Peyer's patch (tissue), 4 donors: ENCODE measurements around the gene MAP4K3. TPM values are rescaled to one million over a fixed set of nuclear protein-coding genes. Genes with fewer than 3 reads are reported as not detected.

Experiments
- DNase-seq, 3 donors: peaks; one replicate each; pipeline ENCODE4 v3.0.0-alpha.2; 2017 to 2019
- H3K27ac ChIP-seq, 4 donors: fragments of 200-600 bp; sonication (generic); one replicate each; pipeline ENCODE4 v1.5.1; 2016 to 2019
- H3K27me3 ChIP-seq, 2 donors: fragments of 200-600 bp; sonication (generic); one replicate each; pipeline ENCODE4 v1.5.1; 2019
- H3K36me3 ChIP-seq, 3 donors: fragments of 200-600 bp; sonication (generic); one replicate each; pipeline ENCODE4 v1.5.1; 2016 to 2019
- H3K4me1 ChIP-seq, 4 donors: fragments of 200-600 bp; sonication (generic); one replicate each; pipeline ENCODE4 v1.5.1; 2016 to 2019
- H3K4me3 ChIP-seq, 4 donors: fragments of 200-600 bp; sonication (generic); 1 replicate in 3 of 4; 2 replicates in 1 of 4; pipeline ENCODE4 v1.5.1; 2016 to 2019; ENCODE audit warnings: mild to moderate bottlenecking in 1 of 4
- H3K9me3 ChIP-seq, 4 donors: fragments of 200-600 bp; sonication (generic); one replicate each; pipeline ENCODE4 v1.5.1; 2016 to 2019; ENCODE audit warnings: mild to moderate bottlenecking in 1 of 4
- POLR2A ChIP-seq, 2 donors: fragments of 450-650 bp; IDR thresholded peaks; one replicate each; pipeline ENCODE4 v1.5.1; 2017; ENCODE audit warnings: antibody characterized with exemption in 2 of 2, mild to moderate bottlenecking in 2 of 2, moderate library complexity in 2 of 2
- total RNA-seq, 4 donors: library from RNA; depleted of rRNA; stranded (reverse); fragments of >200 nt; gene quantifications; one replicate each; pipeline ENCODE4 v1.1.0, GENCODE V29; 2016
- TF ChIP-seq, protein P1 (sequence below), 6 experiments: fragments of 450-650 bp in 4 of 6; fragments of 200-600 bp in 2 of 6; sonication (generic) in 1 of 6; IDR thresholded peaks; one replicate each; pipeline ENCODE4 v1.5.1; 2017 to 2019; ENCODE audit warnings: antibody characterized with exemption in 6 of 6, mild to moderate bottlenecking in 3 of 6, moderate library complexity in 1 of 6

MAP4K3 gene
- total RNA-seq, 4 donors from 2014 or later = 41.3 to 80.9 (median 43.9) TPM

DNA sequence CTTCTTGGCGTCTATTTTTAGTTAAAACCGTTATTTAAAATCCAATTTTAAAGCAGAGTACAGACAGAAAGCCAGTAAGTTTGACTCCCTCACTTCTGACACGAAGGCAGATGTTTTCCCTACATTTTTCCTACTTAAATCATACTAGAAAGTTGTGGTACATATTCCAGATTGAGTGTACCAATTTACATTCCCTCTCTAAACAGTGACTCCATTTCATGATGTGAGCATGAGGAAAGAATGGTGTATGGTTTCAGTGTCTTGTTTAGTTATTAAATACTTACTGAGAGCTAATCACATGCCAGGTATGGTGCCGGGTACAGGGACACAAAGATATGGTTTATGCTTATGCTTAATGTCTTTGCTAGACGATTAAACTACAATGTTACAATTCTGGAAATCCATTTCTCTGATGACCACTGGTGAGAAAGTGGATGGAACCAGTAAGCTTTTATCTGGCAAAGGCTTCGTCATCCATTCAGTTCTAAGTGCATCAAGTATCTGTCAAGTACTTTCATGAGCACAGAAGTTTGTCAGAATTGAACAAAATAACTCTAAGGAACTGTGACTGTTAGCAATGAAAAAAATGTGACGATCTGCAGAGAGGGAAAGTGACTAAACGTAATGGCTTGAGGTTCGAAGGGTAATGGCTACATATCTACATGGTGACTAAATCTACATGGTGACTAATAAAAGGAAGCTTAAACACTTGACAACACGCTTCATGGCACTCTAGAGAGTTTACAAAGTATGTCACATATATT lies 25.7 kb downstream of the MAP4K3 start:
- no peaks in the 10 kb centered on the region for H3K9me3 ChIP-seq
- DNase-seq = no peak
- no peaks in the 10 kb centered on the region for H3K36me3 ChIP-seq
- no peaks in the 10 kb centered on the region for H3K27me3 ChIP-seq
- no peak overlapping the region for H3K4me3 ChIP-seq
- H3K27ac ChIP-seq = peak overlapping the region in 2 of 4 donors; percentile 9 to 12
- peaks cover 0 to 64% (median 0%) of the 10 kb centered on the region in 4 donors for H3K4me1 ChIP-seq
- TF ChIP-seq POLR2A (IDR thresholded peaks at IDR 0.05) = no peak
- TF ChIP-seq, protein P1, sequence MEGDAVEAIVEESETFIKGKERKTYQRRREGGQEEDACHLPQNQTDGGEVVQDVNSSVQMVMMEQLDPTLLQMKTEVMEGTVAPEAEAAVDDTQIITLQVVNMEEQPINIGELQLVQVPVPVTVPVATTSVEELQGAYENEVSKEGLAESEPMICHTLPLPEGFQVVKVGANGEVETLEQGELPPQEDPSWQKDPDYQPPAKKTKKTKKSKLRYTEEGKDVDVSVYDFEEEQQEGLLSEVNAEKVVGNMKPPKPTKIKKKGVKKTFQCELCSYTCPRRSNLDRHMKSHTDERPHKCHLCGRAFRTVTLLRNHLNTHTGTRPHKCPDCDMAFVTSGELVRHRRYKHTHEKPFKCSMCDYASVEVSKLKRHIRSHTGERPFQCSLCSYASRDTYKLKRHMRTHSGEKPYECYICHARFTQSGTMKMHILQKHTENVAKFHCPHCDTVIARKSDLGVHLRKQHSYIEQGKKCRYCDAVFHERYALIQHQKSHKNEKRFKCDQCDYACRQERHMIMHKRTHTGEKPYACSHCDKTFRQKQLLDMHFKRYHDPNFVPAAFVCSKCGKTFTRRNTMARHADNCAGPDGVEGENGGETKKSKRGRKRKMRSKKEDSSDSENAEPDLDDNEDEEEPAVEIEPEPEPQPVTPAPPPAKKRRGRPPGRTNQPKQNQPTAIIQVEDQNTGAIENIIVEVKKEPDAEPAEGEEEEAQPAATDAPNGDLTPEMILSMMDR (IDR thresholded peaks at IDR 0.05) = no peak

DNA sequence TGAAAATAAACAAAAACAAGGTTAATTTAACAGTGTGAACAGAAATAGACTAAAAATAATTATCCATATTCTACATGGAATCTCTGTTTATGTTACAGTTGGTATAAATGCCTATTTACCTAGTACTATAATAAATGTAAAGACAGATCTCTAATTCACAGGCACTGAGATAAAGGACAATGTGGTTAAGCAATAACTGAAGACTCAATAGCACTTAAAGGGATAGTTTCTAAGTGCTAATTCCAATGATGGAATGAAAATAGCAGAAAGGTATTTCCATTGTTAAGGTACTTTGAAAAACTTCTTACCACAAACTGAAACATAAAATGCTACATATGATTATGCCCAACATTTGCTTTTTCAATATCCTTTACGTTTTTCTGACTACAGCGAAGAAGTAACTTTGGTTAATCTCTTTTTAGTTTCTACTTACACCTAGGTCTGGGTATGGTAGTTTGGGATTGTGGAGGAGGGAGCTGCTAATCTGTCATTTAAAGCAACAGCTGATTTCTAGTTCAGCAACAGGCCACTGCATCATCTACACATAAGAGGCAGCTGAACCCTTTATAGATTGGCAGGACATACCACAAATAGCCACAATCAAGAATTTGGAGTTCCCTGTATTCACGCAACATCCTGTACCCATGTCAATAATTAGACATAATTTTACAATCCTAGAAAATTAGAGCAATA lies 27.2 kb downstream of the MAP4K3 start:
- DNase-seq = no peak

DNA sequence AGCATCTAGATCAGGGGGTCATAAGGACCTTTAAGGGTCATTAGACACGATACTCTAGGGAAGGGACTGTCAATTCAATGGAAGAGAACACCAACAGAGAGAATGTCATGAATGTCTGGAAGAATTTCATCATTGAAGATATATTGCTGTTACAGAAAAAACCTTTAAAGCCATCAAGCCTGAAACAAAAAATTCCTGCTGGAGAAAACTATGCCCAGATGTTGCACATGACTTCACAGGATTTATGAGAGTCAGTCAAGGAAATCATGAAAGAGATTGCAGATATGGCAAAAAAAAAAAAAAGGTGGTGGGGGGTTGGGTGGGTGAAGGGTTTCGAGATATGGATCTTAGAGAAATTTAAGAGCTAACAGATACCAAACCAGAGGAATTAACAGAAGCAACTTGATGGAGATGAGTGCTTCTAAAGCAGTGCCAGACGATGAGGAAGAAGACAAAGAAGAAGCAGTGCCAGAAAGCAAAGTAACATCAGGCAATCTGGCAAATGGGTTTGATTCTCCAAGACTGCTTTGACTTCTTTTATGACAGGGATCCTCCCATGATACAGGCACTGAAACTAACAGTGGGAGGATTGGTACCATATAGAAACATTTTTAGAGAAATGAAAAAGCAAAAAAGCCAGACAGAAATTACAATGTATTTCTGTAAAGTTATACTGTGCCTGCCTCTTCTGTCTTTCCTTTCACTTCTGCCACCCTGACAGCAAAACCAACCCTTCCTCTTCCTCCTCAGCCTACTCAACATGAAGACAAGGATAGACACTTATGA lies 28.5 kb downstream of the MAP4K3 start:
- Histone ChIP-seq H3K4me3 (no peak overlapping the region), H3K36me3 (no peaks in the 10 kb centered on the region), H3K4me1 (peaks cover 0 to 48% (median 0%) of the 10 kb centered on the region in 4 donors), H3K27ac (no peak overlapping the region), H3K27me3 (no peaks in the 10 kb centered on the region), H3K9me3 (no peaks in the 10 kb centered on the region)
- DNase-seq = no peak
- TF ChIP-seq, protein P1 (IDR thresholded peaks at IDR 0.05) = no peak
- no peak for TF ChIP-seq POLR2A (IDR thresholded peaks at IDR 0.05)

More for the DNA sequence above, 27.2 kb downstream of the MAP4K3 start:
- Histone ChIP-seq H3K4me3 (no peak overlapping the region), H3K27me3 (no peaks in the 10 kb centered on the region), H3K9me3 (no peaks in the 10 kb centered on the region), H3K27ac (no peak overlapping the region), H3K4me1 (peaks cover 0 to 60% (median 0%) of the 10 kb centered on the region in 4 donors), H3K36me3 (no peaks in the 10 kb centered on the region)
- TF ChIP-seq, protein P1 (IDR thresholded peaks at IDR 0.05) = no peak
- no peak for TF ChIP-seq POLR2A (IDR thresholded peaks at IDR 0.05)

DNA sequence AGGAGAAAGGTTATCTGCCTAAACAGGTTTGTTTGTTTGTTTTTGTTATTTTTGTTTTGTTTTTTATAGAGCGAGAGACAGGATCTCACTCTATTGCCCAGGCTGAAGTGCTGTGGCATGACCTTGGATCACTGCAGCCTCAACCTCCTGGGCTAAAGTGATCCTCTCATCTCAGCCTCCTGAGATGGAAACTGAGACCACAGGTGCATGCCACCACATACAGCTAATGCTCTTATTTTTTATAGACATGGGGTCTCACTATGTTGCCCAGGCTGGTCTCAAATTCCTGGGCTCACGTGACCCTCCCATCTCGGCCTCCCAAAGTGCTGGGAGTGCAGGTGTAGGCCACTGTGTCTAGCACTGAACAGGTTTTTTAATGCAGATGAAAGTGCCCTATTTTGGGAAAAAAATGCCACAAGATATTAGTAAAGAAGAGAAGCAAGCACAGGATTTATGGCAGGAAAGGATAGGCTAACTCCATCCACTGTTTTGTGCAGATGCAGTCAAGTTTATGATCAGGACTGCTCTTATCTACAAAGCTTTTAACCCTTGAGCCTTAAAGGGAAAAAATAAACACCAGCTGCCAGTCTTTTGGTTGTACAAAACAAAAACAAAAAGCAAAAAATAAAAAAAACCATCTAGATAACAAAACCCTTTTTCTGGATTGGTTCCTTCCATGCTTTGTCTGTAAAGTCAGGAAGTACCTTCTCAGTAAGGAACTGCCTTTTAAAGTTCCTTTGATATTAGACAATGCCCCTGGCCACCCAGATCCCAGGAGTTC lies 29.4 kb downstream of the MAP4K3 start:
- TF ChIP-seq POLR2A (IDR thresholded peaks at IDR 0.05) = no peak
- TF ChIP-seq, protein P1 (IDR thresholded peaks at IDR 0.05) = no peak
- Histone ChIP-seq H3K4me3 (no peak overlapping the region), H3K27me3 (no peaks in the 10 kb centered on the region), H3K27ac (no peak overlapping the region), H3K36me3 (no peaks in the 10 kb centered on the region), H3K9me3 (no peaks in the 10 kb centered on the region), H3K4me1 (peaks cover 0 to 43% (median 0%) of the 10 kb centered on the region in 4 donors)
- no peak for DNase-seq

DNA sequence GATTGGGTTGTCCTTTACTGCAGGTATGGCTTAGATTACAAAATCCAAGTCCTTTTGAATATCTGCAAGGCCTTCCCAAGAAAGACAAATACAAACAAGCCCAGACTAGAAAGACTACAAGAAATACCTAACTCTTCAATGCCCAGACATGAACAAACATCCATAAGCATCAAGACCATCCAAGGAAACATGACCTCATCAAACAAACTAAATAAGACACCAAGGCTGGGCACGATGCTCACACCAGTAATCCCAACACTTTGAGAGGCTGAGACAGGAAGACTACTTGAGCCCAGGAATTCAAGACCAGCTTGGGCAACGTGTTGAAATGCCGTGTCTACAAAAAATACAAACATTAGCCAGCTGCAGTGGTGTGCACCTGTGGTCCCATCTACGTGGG lies 31.7 kb downstream of the MAP4K3 start:
- Histone ChIP-seq H3K27ac (no peak overlapping the region), H3K9me3 (no peaks in the 10 kb centered on the region), H3K4me3 (no peak overlapping the region), H3K36me3 (no peaks in the 10 kb centered on the region), H3K4me1 (peaks cover 0 to 34% (median 0%) of the 10 kb centered on the region in 4 donors), H3K27me3 (no peaks in the 10 kb centered on the region)
- DNase-seq = no peak
- TF ChIP-seq, protein P1 (IDR thresholded peaks at IDR 0.05) = no peak
- TF ChIP-seq POLR2A (IDR thresholded peaks at IDR 0.05) = no peak
